GM23338 (cell line): Measurements from ENCODE around the gene ARFGEF2. TPM values are rescaled to one million over a fixed set of nuclear protein-coding genes. Genes with fewer than 3 reads are reported as not detected.

Experiments used
- ATAC-seq: fragments of 200-7000 bp; cut with Tn5 transposase; 3 replicates; pipeline ENCODE4 v1.9.1; 2020
- DNase-seq: peaks from one replicate; pipeline ENCODE4 v3.0.0-alpha.2; 2015; ENCODE audit warnings: low spot score
- H2AFZ ChIP-seq: fragments of 200-600 bp; sonication (generic); 2 replicates; pipeline ENCODE4 v1.8.0; 2016; ENCODE audit warnings: antibody characterized with exemption, mild to moderate bottlenecking, moderate library complexity
- H3F3A ChIP-seq: fragments of 200-600 bp; sonication (generic); replicated peaks from 2 replicates; pipeline ENCODE4 v1.8.0; 2017; ENCODE audit warnings: antibody characterized with exemption, mixed run types, low read depth
- H3K27ac ChIP-seq: fragments of 200-600 bp; sonication (generic); 2 replicates; pipeline ENCODE4 v1.6.1; 2016; ENCODE audit warnings: low read depth
- H3K27me3 ChIP-seq: fragments of 200-600 bp; sonication (generic); 2 replicates; pipeline ENCODE4 v1.8.0; 2016; ENCODE audit warnings: mild to moderate bottlenecking, mixed run types, moderate library complexity; ENCODE audit not compliant: insufficient read depth
- H3K36me3 ChIP-seq: fragments of 200-600 bp; sonication (generic); 2 replicates; pipeline ENCODE4 v1.8.0; 2016; ENCODE audit warnings: mild to moderate bottlenecking; ENCODE audit not compliant: insufficient read depth
- H3K4me1 ChIP-seq: fragments of 200-600 bp; sonication (generic); 2 replicates; pipeline ENCODE4 v1.8.0; 2016; ENCODE audit warnings: mild to moderate bottlenecking, moderate library complexity; ENCODE audit not compliant: insufficient read depth
- H3K4me2 ChIP-seq: fragments of 200-600 bp; sonication (generic); 2 replicates; pipeline ENCODE4 v1.7.1; 2017; ENCODE audit warnings: mixed run types
- H3K4me3 ChIP-seq: fragments of 200-600 bp; sonication (generic); 2 replicates; pipeline ENCODE4 v1.6.1; 2016; ENCODE audit warnings: mixed run types
- H3K79me2 ChIP-seq: fragments of 200-600 bp; sonication (generic); replicated peaks from 2 replicates; pipeline ENCODE4 v1.8.0; 2017; ENCODE audit warnings: mild to moderate bottlenecking; ENCODE audit not compliant: insufficient read depth
- H3K9me2 ChIP-seq: fragments of 200-600 bp; sonication (generic); 2 replicates; pipeline ENCODE4 v1.8.0; 2017; ENCODE audit not compliant: insufficient read depth
- H4K20me1 ChIP-seq: fragments of 200-600 bp; sonication (generic); replicated peaks from 2 replicates; pipeline ENCODE4 v1.8.0; 2017; ENCODE audit warnings: mild to moderate bottlenecking; ENCODE audit not compliant: insufficient read depth
- H3K27ac Mint-ChIP-seq: 2 replicates; pipeline ENCODE4 v1.8.0; 2020; ENCODE audit warnings: inconsistent platforms, mild to moderate bottlenecking, moderate library complexity, mixed read lengths
- H3K27me3 Mint-ChIP-seq: 3 replicates; pipeline ENCODE4 v1.8.0; 2022; ENCODE audit warnings: low read depth, mild to moderate bottlenecking, moderate library complexity, mixed read lengths, inconsistent platforms; ENCODE audit not compliant: insufficient read depth, poor library complexity
- H3K36me3 Mint-ChIP-seq: 3 replicates; pipeline ENCODE4 v1.8.0; 2021; ENCODE audit warnings: low read depth, mild to moderate bottlenecking, inconsistent platforms, moderate library complexity, mixed read lengths
- H3K4me1 Mint-ChIP-seq: 3 replicates; pipeline ENCODE4 v1.8.0; 2020; ENCODE audit warnings: mild to moderate bottlenecking, inconsistent platforms, mixed read lengths
- H3K4me3 Mint-ChIP-seq: 3 replicates; pipeline ENCODE4 v1.8.0; 2021; ENCODE audit warnings: moderate library complexity, mild to moderate bottlenecking, inconsistent platforms, mixed read lengths
- H3K9me3 Mint-ChIP-seq: 3 replicates; pipeline ENCODE4 v1.8.0; 2020; ENCODE audit warnings: moderate library complexity, mild to moderate bottlenecking, inconsistent platforms, mixed read lengths
- CREB1 ChIP-seq: fragments of 250-450 bp; sonication (Bioruptor Pico); IDR thresholded peaks from 2 replicates; pipeline ENCODE4 v1.5.0; 2020; ENCODE audit warnings: low read depth, mild to moderate bottlenecking, moderate library complexity
- CTCF ChIP-seq, 2 experiments: fragments of 200-600 bp in 1 of 2; sonication (generic) in 1 of 2; conservative IDR thresholded peaks; 2 replicates each; pipeline versions ENCODE4 v1.5.1 to v1.6.1; 2016 to 2017; ENCODE audit warnings: antibody characterized with exemption in 2 of 2, low read depth in 2 of 2, mild to moderate bottlenecking in 2 of 2, moderate library complexity in 1 of 2
- ETS1 ChIP-seq: IDR thresholded peaks from 2 replicates; pipeline ENCODE4 v1.6.1; 2016; ENCODE audit warnings: antibody characterized with exemption
- EZH2 ChIP-seq: fragments of 200-600 bp; sonication (generic); IDR thresholded peaks from one replicate; pipeline ENCODE4 v1.8.0; 2017; ENCODE audit warnings: antibody characterized with exemption, mild to moderate bottlenecking, low read depth; ENCODE audit not compliant: unreplicated experiment
- EZH2phosphoT487 ChIP-seq: fragments of 200-600 bp; sonication (generic); IDR thresholded peaks from one replicate; pipeline ENCODE4 v1.8.1; 2018; ENCODE audit warnings: antibody characterized with exemption; ENCODE audit not compliant: unreplicated experiment
- JUNB ChIP-seq: IDR thresholded peaks from one replicate; pipeline ENCODE4 v1.6.1; 2016; ENCODE audit warnings: antibody characterized with exemption; ENCODE audit not compliant: unreplicated experiment
- POLR2AphosphoS5 ChIP-seq: IDR thresholded peaks from 2 replicates; pipeline ENCODE4 v1.6.1; 2016; ENCODE audit warnings: antibody characterized with exemption, low read depth
- STAT1 ChIP-seq: IDR thresholded peaks from one replicate; pipeline ENCODE4 v1.6.1; 2016; ENCODE audit warnings: antibody characterized with exemption; ENCODE audit not compliant: unreplicated experiment
- ZNF114 ChIP-seq: fragments of 250-450 bp; sonication (Bioruptor Pico); IDR thresholded peaks from 2 replicates; pipeline ENCODE4 v1.5.0; 2020; ENCODE audit warnings: mild to moderate bottlenecking, moderate library complexity
- ZNF331 ChIP-seq: fragments of 250-450 bp; sonication (Bioruptor Pico); IDR thresholded peaks from 2 replicates; pipeline ENCODE4 v1.5.0; 2020; ENCODE audit warnings: low read depth, mild to moderate bottlenecking, moderate library complexity
- ZNF462 ChIP-seq: fragments of 250-450 bp; sonication (Bioruptor Pico); IDR thresholded peaks from 2 replicates; pipeline ENCODE4 v1.5.0; 2020; ENCODE audit warnings: mild to moderate bottlenecking, moderate library complexity
- polyA plus RNA-seq: library from polyadenylated mRNA; unstranded; fragments of >200 nt; fragmentation: Nextera tagmentation; extraction: Ambion mirVana; gene quantifications from 2 replicates; pipeline ENCODE4 v1.2.1, GENCODE V29; 2016
- total RNA-seq: library from RNA; depleted of rRNA; stranded (reverse); fragments of >200 nt; shearing (Covaris generic); gene quantifications from 2 replicates; pipeline ENCODE4 v1.2.3, GENCODE V29; 2014

The ARFGEF2 gene
- total and polyA plus RNA-seq, 2 experiments from 2014 or later, result 7.2 to 25.5 TPM

- no peak for TF ChIP-seq CTCF (conservative IDR thresholded peaks at IDR 0.05; ENCODE audit: low read depth in 2 of 2)
- no peak for TF ChIP-seq POLR2AphosphoS5
- no peak for TF ChIP-seq EZH2
- TF ChIP-seq STAT1, result no peak
Observed at GRCh38 chr20:48878534-48879248, 42.8 kb upstream of the ARFGEF2 start (continued).

GRCh38 chr20:48879612-48880245 is 41.8 kb upstream of the ARFGEF2 start:
- no peaks in the 10 kb centered on the region for H3K4me1 ChIP-seq
- Mint-ChIP-seq H3K9me3 (no peaks in the 10 kb centered on the region), H3K4me1 (peaks cover 2% of the 10 kb centered on the region; the same call in 1 of the 3 replicates), H3K27ac (no peak overlapping the region), H3K4me3 (no peak overlapping the region), H3K27me3 (peaks cover 1% of the 10 kb centered on the region), H3K36me3 (no peaks in the 10 kb centered on the region)
- no peak overlapping the region for H2AFZ ChIP-seq
- DNase-seq (no peak), ATAC-seq (no peak)
- H3K4me3 ChIP-seq, result no peak overlapping the region
- no peaks in the 10 kb centered on the region for H3K36me3 ChIP-seq
- no peak overlapping the region for H3K4me2 ChIP-seq
- no peaks in the 10 kb centered on the region for H3F3A ChIP-seq
- no peak overlapping the region for H3K27ac ChIP-seq
- H3K27me3 ChIP-seq, result no peaks in the 10 kb centered on the region
- H3K9me2 ChIP-seq, result no peaks in the 10 kb centered on the region
- H3K79me2 ChIP-seq, result no peaks in the 10 kb centered on the region
- H4K20me1 ChIP-seq, result no peaks in the 10 kb centered on the region
- no peak for TF ChIP-seq ZNF114 (CRISPR knock-in tag)
- TF ChIP-seq STAT1, result no peak
- TF ChIP-seq POLR2AphosphoS5, result no peak
- no peak for TF ChIP-seq ZNF331 (CRISPR knock-in tag)
- no peak for TF ChIP-seq ETS1
- no peak for TF ChIP-seq ZNF462 (CRISPR knock-in tag)
- no peak for TF ChIP-seq EZH2phosphoT487
- TF ChIP-seq JUNB, result no peak
- no peak for TF ChIP-seq EZH2
- TF ChIP-seq CREB1 (CRISPR knock-in tag), result no peak
